ENCODE results near the gene ANKRD13B.

The ANKRD13B gene

GRCh38 chr17:29611351-29612093, 18.6 kb downstream of the ANKRD13B start:
- TF ChIP-seq POLR2A (IDR thresholded peaks at IDR 0.05; ENCODE audit: low read depth, low read length): no peak
- no peak for TF ChIP-seq TAF1 (IDR thresholded peaks at IDR 0.05; ENCODE audit: borderline replicate concordance, low read depth, low read length)
- no peak for TF ChIP-seq POLR2AphosphoS5 (IDR thresholded peaks at IDR 0.05; ENCODE audit: low read depth, low read length)
- DNase-seq (ENCODE audit: insufficient read length) (no peak), FAIRE-seq (no peak)

- FAIRE-seq: no peak
- DNase-seq (ENCODE audit: insufficient read length): no peak
- TF ChIP-seq TAF1 (IDR thresholded peaks at IDR 0.05; ENCODE audit: borderline replicate concordance, low read depth, low read length) (no peak), POLR2AphosphoS5 (IDR thresholded peaks at IDR 0.05; ENCODE audit: low read depth, low read length) (no peak), POLR2A (IDR thresholded peaks at IDR 0.05; ENCODE audit: low read depth, low read length) (no peak)
These were observed 19.1 kb downstream of the ANKRD13B start for GRCh38 chr17:29612094-29612403.

GRCh38 chr17:29612404-29613280, 19.7 kb downstream of the ANKRD13B start:
- TF ChIP-seq POLR2A (IDR thresholded peaks at IDR 0.05; ENCODE audit: low read depth, low read length) (no peak), TAF1 (IDR thresholded peaks at IDR 0.05; ENCODE audit: borderline replicate concordance, low read depth, low read length) (no peak), POLR2AphosphoS5 (IDR thresholded peaks at IDR 0.05; ENCODE audit: low read depth, low read length) (no peak)
- no peak for FAIRE-seq
- DNase-seq (ENCODE audit: insufficient read length): no peak

- DNase-seq (ENCODE audit: insufficient read length) (peak; percentile 72), FAIRE-seq (peak; percentile 90)
- no peak for TF ChIP-seq POLR2AphosphoS5 (IDR thresholded peaks at IDR 0.05; ENCODE audit: low read depth, low read length)
- TF ChIP-seq TAF1 (IDR thresholded peaks at IDR 0.05; ENCODE audit: borderline replicate concordance, low read depth, low read length): no peak
- no peak for TF ChIP-seq POLR2A (IDR thresholded peaks at IDR 0.05; ENCODE audit: low read depth, low read length)
These were observed 20.5 kb downstream of the ANKRD13B start for GRCh38 chr17:29613352-29613837.

GRCh38 chr17:29613856-29614255, 20.9 kb downstream of the ANKRD13B start:
- TF ChIP-seq TAF1 (IDR thresholded peaks at IDR 0.05; ENCODE audit: borderline replicate concordance, low read depth, low read length) (no peak), POLR2A (IDR thresholded peaks at IDR 0.05; ENCODE audit: low read depth, low read length) (no peak), POLR2AphosphoS5 (IDR thresholded peaks at IDR 0.05; ENCODE audit: low read depth, low read length) (no peak)
- FAIRE-seq (no peak), DNase-seq (ENCODE audit: insufficient read length) (no peak)

GRCh38 chr17:29614349-29615047, 21.6 kb downstream of the ANKRD13B start:
- DNase-seq (ENCODE audit: insufficient read length) (no peak), FAIRE-seq (no peak)
- TF ChIP-seq POLR2AphosphoS5 (IDR thresholded peaks at IDR 0.05; ENCODE audit: low read depth, low read length): no peak
- TF ChIP-seq TAF1 (IDR thresholded peaks at IDR 0.05; ENCODE audit: borderline replicate concordance, low read depth, low read length): no peak
- TF ChIP-seq POLR2A (IDR thresholded peaks at IDR 0.05; ENCODE audit: low read depth, low read length): no peak

- DNase-seq (ENCODE audit: insufficient read length) (no peak), FAIRE-seq (peak; percentile 90)
- TF ChIP-seq TAF1 (IDR thresholded peaks at IDR 0.05; ENCODE audit: borderline replicate concordance, low read depth, low read length): no peak
- no peak for TF ChIP-seq POLR2A (IDR thresholded peaks at IDR 0.05; ENCODE audit: low read depth, low read length)
- no peak for TF ChIP-seq POLR2AphosphoS5 (IDR thresholded peaks at IDR 0.05; ENCODE audit: low read depth, low read length)
These were observed 22.1 kb downstream of the ANKRD13B start for GRCh38 chr17:29615048-29615385.

- peak; percentile 93 for FAIRE-seq
- TF ChIP-seq POLR2AphosphoS5 (IDR thresholded peaks at IDR 0.05; ENCODE audit: low read depth, low read length): no peak
- TF ChIP-seq TAF1 (IDR thresholded peaks at IDR 0.05; ENCODE audit: borderline replicate concordance, low read depth, low read length): no peak
- no peak for TF ChIP-seq POLR2A (IDR thresholded peaks at IDR 0.05; ENCODE audit: low read depth, low read length)
- peak; percentile 88 for DNase-seq (ENCODE audit: insufficient read length)
These were observed 22.8 kb downstream of the ANKRD13B start for GRCh38 chr17:29615492-29616299.

- TF ChIP-seq POLR2A (IDR thresholded peaks at IDR 0.05; ENCODE audit: low read depth, low read length) (no peak), TAF1 (IDR thresholded peaks at IDR 0.05; ENCODE audit: borderline replicate concordance, low read depth, low read length) (no peak), POLR2AphosphoS5 (IDR thresholded peaks at IDR 0.05; ENCODE audit: low read depth, low read length) (no peak)
- FAIRE-seq (peak; percentile 68), DNase-seq (ENCODE audit: insufficient read length) (no peak)
These were observed 23.5 kb downstream of the ANKRD13B start for GRCh38 chr17:29616300-29617048.

- peak; percentile 88 for DNase-seq (ENCODE audit: insufficient read length)
- FAIRE-seq: peak; percentile 98
- TF ChIP-seq POLR2A (IDR thresholded peaks at IDR 0.05; ENCODE audit: low read depth, low read length) (0 out of 2 replicates have a peak, but pooled peaks have one; percentile 40), POLR2AphosphoS5 (IDR thresholded peaks at IDR 0.05; ENCODE audit: low read depth, low read length) (no peak), TAF1 (IDR thresholded peaks at IDR 0.05; ENCODE audit: borderline replicate concordance, low read depth, low read length) (no peak)
These were observed 24.2 kb downstream of the ANKRD13B start for GRCh38 chr17:29617125-29617480.
